Neuronal stem cell (in vitro differentiated cells): ENCODE results near the gene ACP2.
"Not testable (repeated sequence)": the region's sequence is repeated elsewhere in the genome, so short reads cannot be mapped to it uniquely, and the experiment has no call there.

Experiments used
- DNase-seq: peaks from one replicate; pipeline ENCODE4 v3.0.0-alpha.2; 2013; ENCODE audit warnings: low spot score
- H2AFZ ChIP-seq: one replicate; pipeline ENCODE4 v1.6.1; 2013; ENCODE audit warnings: mild to moderate bottlenecking, low read length, inconsistent platforms
- H2AK5ac ChIP-seq: 2 replicates; pipeline ENCODE4 v1.6.1; 2013; ENCODE audit warnings: low read depth, mild to moderate bottlenecking, inconsistent platforms, low read length, moderate library complexity, mixed read lengths
- H2BK120ac ChIP-seq: 2 replicates; pipeline ENCODE4 v1.6.1; 2013; ENCODE audit warnings: low read depth, mild to moderate bottlenecking, inconsistent platforms, low read length, moderate library complexity, mixed read lengths
- H2BK12ac ChIP-seq: one replicate; pipeline ENCODE4 v1.6.1; 2013; ENCODE audit warnings: low read length, inconsistent platforms
- H2BK15ac ChIP-seq: 2 replicates; pipeline ENCODE4 v1.6.1; 2013; ENCODE audit warnings: mild to moderate bottlenecking, low read length, inconsistent platforms, mixed read lengths
- H2BK5ac ChIP-seq: one replicate; pipeline ENCODE4 v1.6.1; 2013; ENCODE audit warnings: inconsistent platforms, mild to moderate bottlenecking, low read length, moderate library complexity
- H3K14ac ChIP-seq: one replicate; pipeline ENCODE4 v1.6.1; 2013; ENCODE audit warnings: low read length, inconsistent platforms
- H3K18ac ChIP-seq: 2 replicates; pipeline ENCODE4 v1.6.1; 2013; ENCODE audit warnings: low read length, inconsistent platforms
- H3K23ac ChIP-seq: 2 replicates; pipeline ENCODE4 v1.6.1; 2013; ENCODE audit warnings: low read depth, mild to moderate bottlenecking, mixed read lengths, low read length, inconsistent platforms; ENCODE audit not compliant: poor library complexity
- H3K27ac ChIP-seq: replicated peaks from 3 replicates; pipeline ENCODE4 v1.5.1; 2013; ENCODE audit warnings: low read length, inconsistent platforms
- H3K27me3 ChIP-seq, 3 experiments: 2 replicates each; pipeline ENCODE4 v1.6.1; 2013; ENCODE audit warnings: low read length in 3 of 3, mild to moderate bottlenecking in 2 of 3, inconsistent platforms in 1 of 3, low read depth in 1 of 3, mixed read lengths in 1 of 3, moderate library complexity in 1 of 3; ENCODE audit not compliant: control insufficient read depth in 3 of 3, insufficient read depth in 3 of 3
- H3K36me3 ChIP-seq, 2 donors: replicated peaks in 1 of 2; 2 replicates each; pipeline ENCODE4 v1.6.1; 2013; ENCODE audit warnings: low read length in 2 of 2; ENCODE audit not compliant: control insufficient read depth in 2 of 2, insufficient read depth in 2 of 2
- H3K4ac ChIP-seq: 2 replicates; pipeline ENCODE4 v1.6.1; 2013; ENCODE audit warnings: inconsistent platforms, mild to moderate bottlenecking, low read length, moderate library complexity
- H3K4me1 ChIP-seq, 2 donors: 1 replicate in 1 of 2; 2 replicates in 1 of 2; pipeline ENCODE4 v1.6.1; 2013; ENCODE audit warnings: low read length in 2 of 2, low read depth in 1 of 2; ENCODE audit not compliant: control insufficient read depth in 2 of 2, insufficient read depth in 1 of 2
- H3K4me2 ChIP-seq: one replicate; pipeline ENCODE4 v1.6.1; 2013; ENCODE audit warnings: mild to moderate bottlenecking, low read length, inconsistent platforms; ENCODE audit not compliant: insufficient read depth, poor library complexity, severe bottlenecking
- H3K4me3 ChIP-seq, 2 donors: 2 replicates each; pipeline ENCODE4 v1.5.1; 2013; ENCODE audit warnings: low read length in 2 of 2, mild to moderate bottlenecking in 2 of 2, inconsistent platforms in 1 of 2, moderate library complexity in 1 of 2
- H3K79me1 ChIP-seq: one replicate; pipeline ENCODE4 v1.6.1; 2013; ENCODE audit warnings: low read depth, mild to moderate bottlenecking, inconsistent platforms, low read length, moderate library complexity
- H3K9ac ChIP-seq: one replicate; pipeline ENCODE4 v1.6.1; 2013; ENCODE audit warnings: mild to moderate bottlenecking, low read depth, low read length, inconsistent platforms; ENCODE audit not compliant: poor library complexity
- H3K9me3 ChIP-seq, 2 donors: replicated peaks in 1 of 2; 2 replicates each; pipeline versions ENCODE3 to v1.6.1; 2013; ENCODE audit warnings: low read length in 2 of 2, mild to moderate bottlenecking in 2 of 2, inconsistent platforms in 1 of 2, low read depth in 1 of 2, mixed read lengths in 1 of 2, moderate library complexity in 1 of 2; ENCODE audit not compliant: control insufficient read depth in 2 of 2, insufficient read depth in 1 of 2
- H4K8ac ChIP-seq: one replicate; pipeline ENCODE4 v1.6.1; 2013; ENCODE audit warnings: low read depth, mild to moderate bottlenecking, inconsistent platforms, low read length, moderate library complexity
- H4K91ac ChIP-seq: one replicate; pipeline ENCODE4 v1.6.1; 2013; ENCODE audit warnings: low read length, low read depth, mild to moderate bottlenecking, inconsistent platforms; ENCODE audit not compliant: poor library complexity
- WGBS, 2 donors: extraction: QIAGEN DNeasy Blood & Tissue Kit; methylation state at CpG; one replicate each; pipeline ENCODE4 v1.1.7; 2013; ENCODE audit warnings: missing lambda C conversion rate in 2 of 2, mixed read lengths in 1 of 2; ENCODE audit not compliant: insufficient read length in 2 of 2, insufficient replicate concordance in 1 of 2; ENCODE audit errors: extremely low coverage in 2 of 2; 5-methylcytosine and 5-hydroxymethylcytosine counted together

ACP2 gene

DNA sequence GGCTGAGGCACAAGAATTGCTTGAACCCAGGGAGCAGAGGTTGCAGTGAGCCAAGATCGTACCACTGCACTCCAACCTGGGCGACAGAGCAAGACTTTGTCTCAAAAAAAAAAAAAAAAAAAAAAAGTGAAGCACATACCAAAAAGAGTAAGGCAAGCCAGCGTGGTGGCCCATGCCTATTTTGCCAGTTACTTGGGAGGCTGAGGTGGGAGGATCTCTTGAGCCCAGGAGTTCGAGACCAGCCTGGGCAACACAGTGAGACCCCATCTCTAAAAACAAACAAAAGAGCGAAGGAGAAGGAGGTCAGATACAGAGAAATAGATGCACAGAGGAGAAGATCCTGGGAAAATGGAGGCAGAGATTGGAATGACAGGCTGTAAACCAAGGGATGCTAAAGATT lies 42.0 kb downstream of the ACP2 start:
- H2BK5ac ChIP-seq, H3K4me1 ChIP-seq, H2BK15ac ChIP-seq, H3K18ac ChIP-seq, H3K36me3 ChIP-seq, H2BK120ac ChIP-seq, H4K91ac ChIP-seq, DNase-seq, H3K4me3 ChIP-seq, H3K27ac ChIP-seq, H3K14ac ChIP-seq, H3K9ac ChIP-seq, H2BK12ac ChIP-seq, H3K4me2 ChIP-seq, H4K8ac ChIP-seq, H3K4ac ChIP-seq, H3K23ac ChIP-seq, H2AFZ ChIP-seq, H3K9me3 ChIP-seq, H2AK5ac ChIP-seq, H3K79me1 ChIP-seq: not testable (repeated sequence)
- peaks cover 0 to 20% (median 0%) of the 10 kb centered on the region in 3 experiments for H3K27me3 ChIP-seq
- WGBS, 2 donors = no CpG with 5 or more reads among the region's 5 CpGs

DNA sequence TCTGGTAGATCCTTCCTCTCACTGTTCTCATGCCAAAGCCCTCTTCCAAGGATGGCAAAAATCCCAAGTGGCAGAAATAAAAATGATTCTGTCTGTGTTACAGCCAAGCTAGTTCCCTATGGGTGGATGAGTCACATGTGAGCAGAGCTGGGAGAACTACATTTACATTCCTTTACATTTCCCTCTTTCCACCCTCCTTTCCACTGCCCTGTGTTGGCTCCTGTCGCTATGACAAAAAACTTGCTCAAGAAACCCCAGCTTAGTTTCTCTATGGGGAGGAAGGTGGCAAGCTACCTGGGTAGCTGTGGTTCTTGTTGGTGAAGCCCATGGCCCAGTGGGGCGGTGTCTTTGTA lies 44.0 kb downstream of the ACP2 start:
- Histone ChIP-seq H3K27ac (no peak overlapping the region), H3K4me2 (no peak overlapping the region), H2BK12ac (no peak overlapping the region), H3K18ac (no peak overlapping the region), H3K23ac (no peak overlapping the region), H3K4me1 (no peaks in the 10 kb centered on the region), H4K8ac (no peak overlapping the region), H2BK15ac (no peak overlapping the region), H3K27me3 (peaks cover 0 to 20% (median 0%) of the 10 kb centered on the region in 3 experiments), H2AK5ac (no peak overlapping the region), H3K36me3 (no peaks in the 10 kb centered on the region), H2BK120ac (no peak overlapping the region), H3K79me1 (no peaks in the 10 kb centered on the region), H2BK5ac (no peak overlapping the region), H3K4me3 (no peak overlapping the region), H2AFZ (peak overlapping the region; percentile 68), H3K4ac (no peak overlapping the region), H4K91ac (no peak overlapping the region), H3K14ac (no peak overlapping the region), H3K9me3 (no peaks in the 10 kb centered on the region), H3K9ac (no peak overlapping the region)
- WGBS, 2 donors = no CpG with 5 or more reads among the region's 2 CpGs
- no peak for DNase-seq

- Histone ChIP-seq H4K91ac (no peak overlapping the region), H3K27ac (no peak overlapping the region), H2AFZ (no peak overlapping the region), H3K9ac (no peak overlapping the region), H4K8ac (no peak overlapping the region), H3K27me3 (peaks cover 0 to 24% (median 0%) of the 10 kb centered on the region in 3 experiments), H2AK5ac (no peak overlapping the region), H3K23ac (no peak overlapping the region), H3K4ac (no peak overlapping the region), H3K14ac (no peak overlapping the region), H3K18ac (no peak overlapping the region), H2BK120ac (no peak overlapping the region), H3K36me3 (no peaks in the 10 kb centered on the region), H3K79me1 (no peaks in the 10 kb centered on the region), H3K4me1 (no peaks in the 10 kb centered on the region), H3K4me3 (no peak overlapping the region), H2BK12ac (no peak overlapping the region), H3K4me2 (no peak overlapping the region), H2BK5ac (no peak overlapping the region), H3K9me3 (no peaks in the 10 kb centered on the region), H2BK15ac (no peak overlapping the region)
- no peak for DNase-seq
- WGBS, 2 donors = no CpG with 5 or more reads among the region's 5 CpGs
Measured at GRCh38 chr11:47202576-47202975, 46.0 kb downstream of the ACP2 start.

GRCh38 chr11:47201015-47201414 lies 47.6 kb downstream of the ACP2 start:
- Histone ChIP-seq H3K4ac (no peak overlapping the region), H2AFZ (no peak overlapping the region), H2BK120ac (no peak overlapping the region), H3K23ac (no peak overlapping the region), H4K8ac (no peak overlapping the region), H3K18ac (no peak overlapping the region), H3K27me3 (peaks cover 0 to 20% (median 0%) of the 10 kb centered on the region in 3 experiments), H2BK15ac (no peak overlapping the region), H2BK5ac (no peak overlapping the region), H2BK12ac (no peak overlapping the region), H3K79me1 (no peaks in the 10 kb centered on the region), H3K4me3 (no peak overlapping the region), H2AK5ac (no peak overlapping the region), H3K9me3 (no peaks in the 10 kb centered on the region), H3K9ac (no peak overlapping the region), H3K14ac (no peak overlapping the region), H4K91ac (no peak overlapping the region), H3K4me1 (no peaks in the 10 kb centered on the region), H3K4me2 (no peak overlapping the region), H3K36me3 (no peaks in the 10 kb centered on the region), H3K27ac (no peak overlapping the region)
- WGBS, 2 donors = no CpG with 5 or more reads among the region's 4 CpGs
- no peak for DNase-seq
